K562 (cell line): ENCODE measurements around the gene SRRT. TPM values are rescaled to one million over a fixed set of nuclear protein-coding genes. Genes with fewer than 3 reads are reported as not detected.

ENCODE experiments used
- EP400 ChIP-seq: fragments of 450-650 bp; IDR thresholded peaks from 2 replicates; pipeline ENCODE4 v1.6.1; 2017; ENCODE audit warnings: antibody characterized with exemption, mild to moderate bottlenecking, moderate library complexity
- GABPA ChIP-seq: fragments of 200-800 bp; sonication (Bioruptor generic); conservative IDR thresholded peaks from 2 replicates; pipeline ENCODE4 v1.6.1; 2016; ENCODE audit warnings: low read depth, missing genetic modification characterization, missing compliant biosample characterization
- GATA2 ChIP-seq: sonication (generic); formaldehyde crosslinking; IDR thresholded peaks from 2 replicates; pipeline ENCODE4 v1.4.0; 2020; ENCODE audit warnings: mild to moderate bottlenecking, missing genetic modification reagents
- IFI16 ChIP-seq: fragments of 250-450 bp; sonication (Bioruptor Pico); IDR thresholded peaks from 2 replicates; pipeline ENCODE4 v2.1.2; 2022; ENCODE audit warnings: mild to moderate bottlenecking, inconsistent platforms
- KLF6 ChIP-seq: fragments of 250-450 bp; sonication (Bioruptor Pico); IDR thresholded peaks from 2 replicates; pipeline ENCODE4 v1.4.0; 2020; ENCODE audit warnings: mild to moderate bottlenecking, moderate library complexity, borderline replicate concordance
- MAFF ChIP-seq: IDR thresholded peaks from 2 replicates; pipeline ENCODE4 v1.6.1; 2012; ENCODE audit warnings: low read length, improper control_type of control experiment
- MBD2 ChIP-seq: sonication (generic); IDR thresholded peaks from 2 replicates; pipeline ENCODE4 v1.6.1; 2016; ENCODE audit warnings: low read depth, borderline replicate concordance
- NONO ChIP-seq, 2 experiments: fragments of 200-400 bp in 1 of 2; fragments of 450-650 bp in 1 of 2; formaldehyde crosslinking in 1 of 2; IDR thresholded peaks; 2 replicates each; pipeline ENCODE4 v1.6.1; 2017; ENCODE audit warnings: low read depth in 2 of 2, mild to moderate bottlenecking in 2 of 2, moderate library complexity in 2 of 2, low read length in 1 of 2
- NR1H2 ChIP-seq: sonication (generic); formaldehyde crosslinking; IDR thresholded peaks from 2 replicates; pipeline ENCODE4 v1.4.0; 2020; ENCODE audit warnings: mild to moderate bottlenecking, missing genetic modification reagents
- POLR2AphosphoS2 ChIP-seq: IDR thresholded peaks from 2 replicates; pipeline ENCODE4 v1.6.1; 2012; ENCODE audit warnings: low read length, improper control_type of control experiment
- SRF ChIP-seq, 2 experiments: fragments of 250-450, 450-650 bp in 1 of 2; sonication (Bioruptor Pico) in 1 of 2; sonication (generic) in 1 of 2; formaldehyde crosslinking; IDR thresholded peaks; 2 replicates each; pipeline versions ENCODE4 v1.5.0 to v1.5.1; 2020 to 2022; ENCODE audit warnings: mild to moderate bottlenecking in 1 of 2, missing genetic modification reagents in 1 of 2
- SRSF1 ChIP-seq: fragments of 200-400 bp; formaldehyde crosslinking; IDR thresholded peaks from 2 replicates; pipeline ENCODE4 v1.6.1; 2017; ENCODE audit warnings: mild to moderate bottlenecking, low read depth, low read length, moderate library complexity
- TFAP4 ChIP-seq: sonication (generic); formaldehyde crosslinking; IDR thresholded peaks from 2 replicates; pipeline ENCODE4 v1.8.0; 2022; ENCODE audit warnings: missing genetic modification reagents, mild to moderate bottlenecking, moderate library complexity, borderline replicate concordance
- ZNF197 ChIP-seq: fragments of 200-800 bp; sonication (Bioruptor generic); IDR thresholded peaks from 2 replicates; pipeline ENCODE4 v1.6.1; 2016; ENCODE audit warnings: low read depth, missing genetic modification characterization, missing compliant biosample characterization
- ZNF592 ChIP-seq: fragments of 450-650 bp; IDR thresholded peaks from 2 replicates; pipeline ENCODE4 v1.6.1; 2017; ENCODE audit warnings: antibody characterized with exemption, mild to moderate bottlenecking
- polyA plus RNA-seq, 8 experiments: library from polyadenylated mRNA; depleted of rRNA in 4 of 8; stranded (reverse) in 5 of 8; unstranded in 3 of 8; fragments of >200 nt; fragmentation: Nextera tagmentation in 2 of 8; fragmentation: Illumina TruSeq in 1 of 8; extraction: Ambion mirVana in 2 of 8; extraction: Trizol in 1 of 8; gene quantifications; 2 replicates each; pipeline versions ENCODE4 v1.2.1 to v1.2.3, GENCODE V29; 2011 to 2014; ENCODE audit warnings: inconsistent platforms in 1 of 8, missing spikeins in 1 of 8
- total RNA-seq, 7 experiments: library from RNA; depleted of rRNA in 6 of 7; stranded (reverse); fragments of >200 nt in 6 of 7; fragmentation: Illumina TruSeq in 2 of 7; extraction: Trizol in 2 of 7; gene quantifications; 2 replicates each; pipeline versions ENCODE4 v1.2.1 to v1.2.3, GENCODE V29; 2011 to 2021; ENCODE audit warnings: low replicate concordance in 1 of 7
- TF ChIP-seq, protein P1 (sequence below): fragments of 250-450 bp; sonication (Bioruptor Pico); IDR thresholded peaks from 2 replicates; pipeline ENCODE4 v1.8.0; 2022; ENCODE audit warnings: moderate library complexity, mild to moderate bottlenecking, inconsistent platforms
- TF ChIP-seq, protein P2 (sequence below): fragments of 450-650 bp; IDR thresholded peaks from 2 replicates; pipeline ENCODE4 v1.7.0; 2016; ENCODE audit warnings: borderline replicate concordance

The SRRT gene
- total and polyA plus RNA-seq, 9 of the 15 experiments (the other 6 are each of a cell fraction or from before 2014, with no cell fraction given): 10.3 to 263 (median 84.4) TPM

- TF ChIP-seq ZNF592 (peak; percentile 61; the same call in 1 of the 2 replicates), EP400 (peak; percentile 67), KLF6 (CRISPR knock-in tag) (no peak), ZNF197 (CRISPR knock-in tag) (0 out of 2 replicates have a peak, but pooled peaks have one; percentile 52), NONO (IDR thresholded peaks at IDR 0.05; ENCODE audit: low read depth in 2 of 2, low read length in 1 of 2) (no peak), NR1H2 (CRISPR knock-in tag) (no peak), GABPA (peak; percentile 81), IFI16 (CRISPR knock-in tag) (no peak), MBD2 (peak; percentile 45; the same call in 1 of the 2 replicates), SRF (CRISPR knock-in tag; IDR thresholded peaks at IDR 0.05) (no peak), POLR2AphosphoS2 (0 out of 2 replicates have a peak, but pooled peaks have one; percentile 64), TFAP4 (CRISPR knock-in tag) (0 out of 2 replicates have a peak, but pooled peaks have one; percentile 20), GATA2 (CRISPR knock-in tag) (no peak; the same call in none of the 2 replicates), SRSF1 (no peak), MAFF (no peak)
- TF ChIP-seq, protein P1, sequence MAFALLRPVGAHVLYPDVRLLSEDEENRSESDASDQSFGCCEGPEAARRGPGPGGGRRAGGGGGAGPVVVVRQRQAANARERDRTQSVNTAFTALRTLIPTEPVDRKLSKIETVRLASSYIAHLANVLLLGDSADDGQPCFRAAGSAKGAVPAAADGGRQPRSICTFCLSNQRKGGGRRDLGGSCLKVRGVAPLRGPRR (CRISPR knock-in tag): no peak
- TF ChIP-seq, protein P2, sequence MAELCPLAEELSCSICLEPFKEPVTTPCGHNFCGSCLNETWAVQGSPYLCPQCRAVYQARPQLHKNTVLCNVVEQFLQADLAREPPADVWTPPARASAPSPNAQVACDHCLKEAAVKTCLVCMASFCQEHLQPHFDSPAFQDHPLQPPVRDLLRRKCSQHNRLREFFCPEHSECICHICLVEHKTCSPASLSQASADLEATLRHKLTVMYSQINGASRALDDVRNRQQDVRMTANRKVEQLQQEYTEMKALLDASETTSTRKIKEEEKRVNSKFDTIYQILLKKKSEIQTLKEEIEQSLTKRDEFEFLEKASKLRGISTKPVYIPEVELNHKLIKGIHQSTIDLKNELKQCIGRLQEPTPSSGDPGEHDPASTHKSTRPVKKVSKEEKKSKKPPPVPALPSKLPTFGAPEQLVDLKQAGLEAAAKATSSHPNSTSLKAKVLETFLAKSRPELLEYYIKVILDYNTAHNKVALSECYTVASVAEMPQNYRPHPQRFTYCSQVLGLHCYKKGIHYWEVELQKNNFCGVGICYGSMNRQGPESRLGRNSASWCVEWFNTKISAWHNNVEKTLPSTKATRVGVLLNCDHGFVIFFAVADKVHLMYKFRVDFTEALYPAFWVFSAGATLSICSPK: no peak
These were observed 12.8 kb downstream of the SRRT start (continued) for GRCh38 chr7:100887516-100888290.
